SU-DHL-6 (cell line): ENCODE data around the gene THSD8.
A peak's percentile ranks its signal among the peaks of the same experiment; 100 is the strongest.

Source experiments
- H2AFZ ChIP-seq: fragments of 200-600 bp; sonication (generic); 2 replicates; pipeline ENCODE4 v1.6.1; 2014; ENCODE audit warnings: low read depth, mild to moderate bottlenecking, moderate library complexity, mixed read lengths, antibody characterized with exemption, low read length; ENCODE audit not compliant: severe bottlenecking
- H3F3A ChIP-seq: fragments of 200-600 bp; shearing (Covaris generic); 2 replicates; pipeline ENCODE4 v1.6.0; 2016; ENCODE audit warnings: antibody characterized with exemption, mild to moderate bottlenecking; ENCODE audit not compliant: insufficient read depth
- H3K27ac ChIP-seq: fragments of 200-600 bp; sonication (generic); 2 replicates; pipeline ENCODE4 v1.5.1; 2016; ENCODE audit warnings: low read depth, mild to moderate bottlenecking, low read length, moderate library complexity, mixed read lengths
- H3K27me3 ChIP-seq: fragments of 200-600 bp; sonication (generic), shearing (Covaris generic); 2 replicates; pipeline ENCODE4 v1.6.0; 2014; ENCODE audit warnings: mild to moderate bottlenecking, low read length
- H3K36me3 ChIP-seq: fragments of 200-600 bp; sonication (generic); 2 replicates; pipeline ENCODE4 v1.6.1; 2014; ENCODE audit warnings: mild to moderate bottlenecking, low read length, mixed read lengths
- H3K4me2 ChIP-seq: fragments of 300-600, 200-600 bp; shearing (Covaris generic), sonication (generic); 2 replicates; pipeline ENCODE4 v1.6.0; 2014; ENCODE audit warnings: low read length, low read depth, mild to moderate bottlenecking; ENCODE audit not compliant: poor library complexity, severe bottlenecking
- H3K4me3 ChIP-seq: fragments of 200-600 bp; sonication (generic); 2 replicates; pipeline ENCODE4 v1.5.1; 2014; ENCODE audit warnings: antibody characterized with exemption, low read length, mild to moderate bottlenecking, mixed read lengths; ENCODE audit not compliant: insufficient read depth, poor library complexity, severe bottlenecking
- H3K79me2 ChIP-seq: fragments of 200-600 bp; sonication (generic); 2 replicates; pipeline ENCODE4 v1.6.1; 2014; ENCODE audit warnings: mild to moderate bottlenecking, low read length, moderate library complexity; ENCODE audit not compliant: insufficient read depth
- H3K9ac ChIP-seq: fragments of 200-600 bp; sonication (generic); 2 replicates; pipeline ENCODE4 v1.7.0; 2014; ENCODE audit warnings: mild to moderate bottlenecking, low read length
- H3K9me2 ChIP-seq: fragments of 200-600 bp; sonication (generic); replicated peaks from 2 replicates; pipeline ENCODE4 v1.6.1; 2014; ENCODE audit warnings: low read length; ENCODE audit not compliant: insufficient read depth
- H3K9me3 ChIP-seq: fragments of 200-600 bp; sonication (generic); 2 replicates; pipeline ENCODE4 v1.6.1; 2014; ENCODE audit warnings: low read length, mixed read lengths; ENCODE audit not compliant: insufficient read depth
- H4K20me1 ChIP-seq: fragments of 200-600 bp; sonication (generic); 2 replicates; pipeline ENCODE4 v1.6.1; 2014; ENCODE audit warnings: low read depth, mild to moderate bottlenecking, antibody characterized with exemption, low read length, moderate library complexity, mixed read lengths
- CTCF ChIP-seq: fragments of 200-600 bp; sonication (generic); IDR thresholded peaks from one replicate; pipeline ENCODE4 v1.5.1; 2017; ENCODE audit warnings: antibody characterized with exemption, mild to moderate bottlenecking, low read length, moderate library complexity; ENCODE audit not compliant: insufficient read depth, poor library complexity, severe bottlenecking
- EZH2phosphoT487 ChIP-seq: fragments of 200-600 bp; sonication (generic), shearing (Covaris generic); conservative IDR thresholded peaks from 2 replicates; pipeline ENCODE4 v1.6.1; 2018; ENCODE audit warnings: mild to moderate bottlenecking, antibody characterized with exemption, low read length, moderate library complexity, mixed read lengths

Gene THSD8

GRCh38 chr19:12773571-12773970 is 28.3 kb upstream of the THSD8 start:
- Histone ChIP-seq H3K4me3 (no peak overlapping the region), H3K36me3 (no peaks in the 10 kb centered on the region), H3F3A (no peaks in the 10 kb centered on the region), H3K9me3 (no peaks in the 10 kb centered on the region), H4K20me1 (no peaks in the 10 kb centered on the region), H2AFZ (no peak overlapping the region), H3K9ac (no peak overlapping the region), H3K4me2 (no peak overlapping the region), H3K27ac (no peak overlapping the region), H3K27me3 (no peaks in the 10 kb centered on the region), H3K9me2 (no peaks in the 10 kb centered on the region), H3K79me2 (no peaks in the 10 kb centered on the region)
- TF ChIP-seq CTCF (peak; percentile 12), EZH2phosphoT487 (no peak)

GRCh38 chr19:12774588-12775555 is 27.0 kb upstream of the THSD8 start, which contains the start of gene HOOK2:
Gene HOOK2, minus strand, starts transcription at chr19:12775552. Its CDS starts 103 bp downstream, at chr19:12775449.
- H3K27me3 ChIP-seq: no peaks in the 10 kb centered on the region
- H2AFZ ChIP-seq: peak within 1 kb of the TSS; percentile 78
- H3K27ac ChIP-seq: no peak within 1 kb of the TSS
- H3K4me2 ChIP-seq: peak within 1 kb of the TSS; percentile 67
- H3K9me3 ChIP-seq: no peaks in the 10 kb centered on the region
- H3K79me2 ChIP-seq: no peaks in the 10 kb centered on the region
- H3K9ac ChIP-seq: peak within 1 kb of the TSS; percentile 53
- no peaks in the 10 kb centered on the region for H3F3A ChIP-seq
- no peaks in the 10 kb centered on the region for H3K36me3 ChIP-seq
- H3K9me2 ChIP-seq: no peaks in the 10 kb centered on the region
- peak within 1 kb of the TSS; percentile 63 for H3K4me3 ChIP-seq
- no peak for TF ChIP-seq CTCF
- TF ChIP-seq EZH2phosphoT487: no peak
- no peaks in the 10 kb centered on the region for H4K20me1 ChIP-seq

- Histone ChIP-seq H4K20me1 (no peaks in the 10 kb centered on the region), H3K4me3 (peak overlapping the region; percentile 9), H3K9ac (peak overlapping the region; percentile 39; the same call in 1 of the 2 replicates), H2AFZ (peak overlapping the region; percentile 70), H3K9me3 (no peaks in the 10 kb centered on the region), H3K79me2 (no peaks in the 10 kb centered on the region), H3K36me3 (no peaks in the 10 kb centered on the region), H3K27me3 (no peaks in the 10 kb centered on the region), H3K9me2 (no peaks in the 10 kb centered on the region), H3F3A (no peaks in the 10 kb centered on the region), H3K4me2 (peak overlapping the region; percentile 53), H3K27ac (no peak overlapping the region)
- TF ChIP-seq EZH2phosphoT487 (no peak), CTCF (peak; percentile 94)
Observed at GRCh38 chr19:12777217-12778016, 24.5 kb upstream of the THSD8 start.
